PC-9 (cell line): ENCODE measurements around the gene MLXIP. TPM values are rescaled to one million over a fixed set of nuclear protein-coding genes. Genes with fewer than 3 reads are reported as not detected.

ENCODE experiments used
- BruUV-seq: library from RNA; stranded (reverse); fragments of 400-500 nt; replicated peaks from 2 replicates; lab custom pipeline; 2021; lab: Mats Ljungman, UMichigan
- CTCF ChIA-PET: fragments of 300-600 bp; sonication (Branson Sonifier 250); formaldehyde crosslinking; loops from one replicate; lab custom pipeline; 2022; ENCODE audit warnings: antibody characterized with exemption; lab: Charles Lee
- POLR2A ChIA-PET: fragments of 300-600 bp; sonication (Branson Sonifier 250); formaldehyde crosslinking; loops from one replicate; lab custom pipeline; 2022; ENCODE audit warnings: antibody characterized with exemption; ENCODE audit not compliant: unreplicated experiment; lab: Charles Lee
- DNase-seq, 2 experiments: peaks; one replicate each; pipeline versions ENCODE4 v3.0.0 to v3.0.0-alpha.2; 2015 to 2022; ENCODE audit warnings: mixed read lengths in 1 of 2
- H2AFZ ChIP-seq: fragments of 200-600 bp; sonication (generic); 2 replicates; pipeline ENCODE4 v1.8.1; 2017; ENCODE audit warnings: antibody characterized with exemption
- H3F3A ChIP-seq: fragments of 200-600 bp; sonication (generic); 2 replicates; pipeline ENCODE4 v1.8.1; 2017; ENCODE audit warnings: antibody characterized with exemption, mild to moderate bottlenecking, low read depth; ENCODE audit not compliant: insufficient read depth
- H3K27ac ChIP-seq: fragments of 200-600 bp; sonication (generic); 2 replicates; pipeline ENCODE4 v1.6.1; 2016; ENCODE audit warnings: mixed run types
- H3K27me3 ChIP-seq: fragments of 200-600 bp; sonication (generic); 2 replicates; pipeline ENCODE4 v1.6.1; 2016; ENCODE audit warnings: low read depth, mixed run types; ENCODE audit not compliant: insufficient read depth
- H3K36me3 ChIP-seq: fragments of 200-600 bp; sonication (generic); 2 replicates; pipeline ENCODE4 v1.6.1; 2016; ENCODE audit warnings: low read depth, mixed run types
- H3K4me1 ChIP-seq: fragments of 200-600 bp; sonication (generic); replicated peaks from 2 replicates; pipeline ENCODE4 v1.6.1; 2016; ENCODE audit warnings: mixed run types; ENCODE audit not compliant: insufficient read depth
- H3K4me2 ChIP-seq: fragments of 200-600 bp; sonication (generic); 2 replicates; pipeline ENCODE4 v1.6.1; 2017; ENCODE audit warnings: mixed run types
- H3K4me3 ChIP-seq: fragments of 200-600 bp; sonication (generic); 2 replicates; pipeline ENCODE4 v1.6.1; 2016; ENCODE audit warnings: mixed run types
- H3K79me2 ChIP-seq: fragments of 200-600 bp; sonication (generic); 2 replicates; pipeline ENCODE4 v1.6.1; 2017; ENCODE audit warnings: low read depth, mixed run types
- H3K9me2 ChIP-seq: fragments of 200-600 bp; sonication (generic); 2 replicates; pipeline ENCODE4 v1.8.1; 2017; ENCODE audit warnings: mild to moderate bottlenecking; ENCODE audit not compliant: insufficient read depth
- H3K9me3 ChIP-seq: fragments of 200-600 bp; sonication (generic); 2 replicates; pipeline ENCODE4 v1.8.1; 2016; ENCODE audit warnings: low read depth; ENCODE audit not compliant: insufficient read depth
- H4K20me1 ChIP-seq: fragments of 200-600 bp; sonication (generic); 2 replicates; pipeline ENCODE4 v1.8.1; 2017; ENCODE audit not compliant: insufficient read depth
- CTCF ChIP-seq: fragments of 200-600 bp; sonication (generic); conservative IDR thresholded peaks from 2 replicates; pipeline ENCODE4 v1.6.1; 2017; ENCODE audit warnings: mixed run types, antibody characterized with exemption, mild to moderate bottlenecking, moderate library complexity
- EZH2 ChIP-seq: fragments of 200-600 bp; sonication (generic); IDR thresholded peaks from 2 replicates; pipeline ENCODE4 v1.8.0; 2017; ENCODE audit warnings: antibody characterized with exemption, low read depth
- intact Hi-C: fragments of 100-400 bp; cut with micrococcal nuclease; formaldehyde crosslinking; loops from one replicate; pipeline ENCODE4 v1.10.0; 2022; ENCODE audit not compliant: unreplicated experiment
- total RNA-seq: library from RNA; stranded (reverse); gene quantifications from 2 replicates; pipeline ENCODE4 v1.2.3, GENCODE V29; 2021

Gene MLXIP
- total RNA-seq, 1 experiment from 2014 or later, result 83.3 TPM

GRCh38 chr12:122159882-122160281 is 81.3 kb downstream of the MLXIP start:
- Histone ChIP-seq H4K20me1 (no peaks in the 10 kb centered on the region), H3K9me2 (no peaks in the 10 kb centered on the region), H3K79me2 (no peaks in the 10 kb centered on the region), H3K4me2 (no peak overlapping the region), H3K27ac (no peak overlapping the region), H3K27me3 (no peaks in the 10 kb centered on the region), H3F3A (no peaks in the 10 kb centered on the region), H3K4me1 (no peaks in the 10 kb centered on the region), H3K9me3 (no peaks in the 10 kb centered on the region), H3K36me3 (no peaks in the 10 kb centered on the region), H3K4me3 (no peak overlapping the region), H2AFZ (no peak overlapping the region)
- intact Hi-C loops, result no loop called here
- DNase-seq, result no peak
- BruUV-seq, result no TSS peak
- ChIA-PET POLR2A (no interaction called here), CTCF (no interaction called here)
- TF ChIP-seq EZH2 (no peak), CTCF (no peak)

- BruUV-seq, result no TSS peak
- H3K27ac ChIP-seq, result no peak overlapping the region
- CTCF ChIA-PET, result no interaction called here
Measured at GRCh38 chr12:122160761-122161160, 82.2 kb downstream of the MLXIP start.

GRCh38 chr12:122161682-122162081 is 83.1 kb downstream of the MLXIP start:
- no peak for TF ChIP-seq CTCF
- no peak for TF ChIP-seq EZH2
- Histone ChIP-seq H3K9me2 (no peaks in the 10 kb centered on the region), H2AFZ (no peak overlapping the region), H3K4me3 (no peak overlapping the region), H3K9me3 (no peaks in the 10 kb centered on the region), H3K27ac (no peak overlapping the region), H3F3A (no peaks in the 10 kb centered on the region), H3K4me1 (no peaks in the 10 kb centered on the region), H4K20me1 (no peaks in the 10 kb centered on the region), H3K27me3 (no peaks in the 10 kb centered on the region), H3K4me2 (no peak overlapping the region), H3K36me3 (no peaks in the 10 kb centered on the region), H3K79me2 (no peaks in the 10 kb centered on the region)
- no TSS peak for BruUV-seq
- CTCF ChIA-PET, result no interaction called here
- POLR2A ChIA-PET, result no interaction called here
- intact Hi-C loops, result no loop called here
- no peak for DNase-seq

More at GRCh38 chr12:122160761-122161160, 82.2 kb downstream of the MLXIP start:
- H3F3A ChIP-seq, result no peaks in the 10 kb centered on the region
- H3K4me2 ChIP-seq, result no peak overlapping the region
- H3K27me3 ChIP-seq, result no peaks in the 10 kb centered on the region
- H2AFZ ChIP-seq, result no peak overlapping the region
- H3K4me1 ChIP-seq, result no peaks in the 10 kb centered on the region
- no peaks in the 10 kb centered on the region for H3K79me2 ChIP-seq
- H3K36me3 ChIP-seq, result no peaks in the 10 kb centered on the region
- no peaks in the 10 kb centered on the region for H3K9me2 ChIP-seq
- H3K9me3 ChIP-seq, result no peaks in the 10 kb centered on the region
- POLR2A ChIA-PET, result no interaction called here
- no peak for DNase-seq
- intact Hi-C loops, result no loop called here
- TF ChIP-seq EZH2, result no peak
- TF ChIP-seq CTCF, result no peak
- no peak overlapping the region for H3K4me3 ChIP-seq
- no peaks in the 10 kb centered on the region for H4K20me1 ChIP-seq
